Measurements from ENCODE around the gene PDXDC1.
"Not testable (repeated sequence)": the region's sequence is repeated elsewhere in the genome, so short reads cannot be mapped to it uniquely, and the experiment has no call there.

PDXDC1 gene

DNA sequence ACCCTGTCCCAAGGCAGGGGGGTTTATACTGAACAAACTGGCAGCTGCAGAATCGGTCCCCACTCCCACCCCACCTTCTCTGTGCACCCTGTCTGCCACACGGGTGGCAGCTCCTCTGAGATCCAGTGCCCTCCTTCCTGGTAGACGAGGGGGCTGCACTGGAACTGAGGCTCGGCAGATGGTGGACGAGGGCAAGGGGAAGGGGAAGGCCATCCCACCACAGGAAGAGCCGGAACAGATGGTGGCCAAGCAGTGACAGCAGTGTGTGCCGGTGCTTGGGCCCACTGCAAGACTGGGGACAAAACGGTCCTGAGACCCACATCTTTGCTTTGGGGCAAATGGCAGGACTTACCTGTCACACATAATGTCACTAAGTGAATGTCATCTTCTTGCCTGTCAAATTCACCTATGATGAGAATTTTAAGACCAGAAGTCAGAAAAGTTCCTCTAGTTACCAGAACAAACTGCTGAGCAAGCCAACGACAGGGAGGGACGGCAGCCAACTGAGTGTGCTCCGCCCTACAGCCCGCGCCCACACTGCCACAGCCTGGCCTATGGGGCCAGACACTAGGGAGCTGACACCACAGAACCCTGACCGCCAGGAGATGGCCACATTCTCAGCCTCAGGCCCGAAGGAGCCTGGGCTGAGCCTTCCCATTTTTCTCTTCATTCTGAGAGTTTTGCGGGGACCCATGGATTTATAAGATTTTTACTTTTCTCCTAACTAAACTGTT, 66.6 kb downstream of the PDXDC1 start:
- peaks cover 37 to 69% (median 64%) of the 10 kb centered on the region in 3 donors for H3K36me3 ChIP-seq
- peak overlapping the region; percentile 47 to 56 for H3K27ac ChIP-seq
- H3K9me3 ChIP-seq: no peaks in the 10 kb centered on the region
- intact Hi-C loops (cut with DNase I; ENCODE audit: low total_unique reads): no loop called here
- DNase-seq: peak; percentile 87 to 92
- H3K4me3 ChIP-seq: no peak overlapping the region
- TF ChIP-seq, protein P1, sequence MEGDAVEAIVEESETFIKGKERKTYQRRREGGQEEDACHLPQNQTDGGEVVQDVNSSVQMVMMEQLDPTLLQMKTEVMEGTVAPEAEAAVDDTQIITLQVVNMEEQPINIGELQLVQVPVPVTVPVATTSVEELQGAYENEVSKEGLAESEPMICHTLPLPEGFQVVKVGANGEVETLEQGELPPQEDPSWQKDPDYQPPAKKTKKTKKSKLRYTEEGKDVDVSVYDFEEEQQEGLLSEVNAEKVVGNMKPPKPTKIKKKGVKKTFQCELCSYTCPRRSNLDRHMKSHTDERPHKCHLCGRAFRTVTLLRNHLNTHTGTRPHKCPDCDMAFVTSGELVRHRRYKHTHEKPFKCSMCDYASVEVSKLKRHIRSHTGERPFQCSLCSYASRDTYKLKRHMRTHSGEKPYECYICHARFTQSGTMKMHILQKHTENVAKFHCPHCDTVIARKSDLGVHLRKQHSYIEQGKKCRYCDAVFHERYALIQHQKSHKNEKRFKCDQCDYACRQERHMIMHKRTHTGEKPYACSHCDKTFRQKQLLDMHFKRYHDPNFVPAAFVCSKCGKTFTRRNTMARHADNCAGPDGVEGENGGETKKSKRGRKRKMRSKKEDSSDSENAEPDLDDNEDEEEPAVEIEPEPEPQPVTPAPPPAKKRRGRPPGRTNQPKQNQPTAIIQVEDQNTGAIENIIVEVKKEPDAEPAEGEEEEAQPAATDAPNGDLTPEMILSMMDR (IDR thresholded peaks at IDR 0.05): peak; percentile 29 to 32
- H3K27me3 ChIP-seq: no peaks in the 10 kb centered on the region
- peaks cover 0 to 13% (median 6%) of the 10 kb centered on the region in 4 donors for H3K4me1 ChIP-seq

DNA sequence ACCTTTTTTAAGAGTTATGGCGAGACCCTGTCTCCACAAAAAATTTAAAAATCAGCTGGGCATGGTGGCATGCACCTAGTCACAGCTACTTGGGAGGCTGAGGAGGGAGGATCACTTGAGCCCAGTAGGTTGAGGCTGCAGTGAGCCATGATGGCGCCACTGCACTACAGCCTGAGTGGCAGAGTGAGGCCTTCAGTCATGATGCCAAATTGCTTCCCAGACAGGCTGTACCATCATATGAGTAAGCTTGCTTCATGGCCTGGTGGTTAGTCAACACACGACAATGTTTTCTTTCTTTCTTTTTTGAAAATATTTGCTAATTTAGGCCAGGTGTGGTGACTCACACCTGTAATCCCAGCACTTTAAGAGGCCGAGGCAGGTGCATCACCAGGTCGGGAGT, 68.5 kb downstream of the PDXDC1 start:
- DNase-seq: no peak
- Histone ChIP-seq H3K4me1 (peaks cover 0 to 13% (median 6%) of the 10 kb centered on the region in 4 donors), H3K27ac (no peak overlapping the region), H3K27me3 (no peaks in the 10 kb centered on the region), H3K9me3 (no peaks in the 10 kb centered on the region), H3K4me3 (no peak overlapping the region), H3K36me3 (peaks cover 18 to 64% (median 51%) of the 10 kb centered on the region in 3 donors)
- intact Hi-C loops (cut with DNase I; ENCODE audit: low total_unique reads): no loop called here
- TF ChIP-seq, protein P1 (IDR thresholded peaks at IDR 0.05): no peak

DNA sequence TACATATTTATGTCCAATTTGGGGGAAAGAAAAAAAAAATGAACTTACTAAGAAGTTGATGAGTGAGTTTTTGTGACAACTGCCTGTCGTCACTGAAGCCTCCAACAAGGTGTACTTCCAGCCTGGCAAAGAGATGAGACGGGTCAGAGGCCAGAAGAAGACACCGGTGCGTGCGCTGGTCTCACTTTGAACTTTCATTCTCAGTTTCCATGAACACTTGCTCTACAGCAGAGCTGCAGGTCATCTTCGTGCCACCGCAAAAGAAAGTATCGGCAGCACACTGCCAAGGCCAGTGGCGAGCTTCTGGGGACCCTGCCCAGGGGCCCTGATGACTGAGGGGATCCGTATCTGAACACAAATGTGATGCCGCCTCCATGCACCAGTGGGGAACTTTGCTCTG, 69.5 kb downstream of the PDXDC1 start:
- H3K4me1 ChIP-seq: peaks cover 0 to 13% (median 6%) of the 10 kb centered on the region in 4 donors
- H3K27ac ChIP-seq: no peak overlapping the region
- no peaks in the 10 kb centered on the region for H3K27me3 ChIP-seq
- intact Hi-C loops (cut with DNase I; ENCODE audit: low total_unique reads): no loop called here
- no peak overlapping the region for H3K4me3 ChIP-seq
- no peak for DNase-seq
- H3K9me3 ChIP-seq: no peaks in the 10 kb centered on the region
- H3K36me3 ChIP-seq: peaks cover 12 to 55% (median 42%) of the 10 kb centered on the region in 3 donors
- TF ChIP-seq, protein P1 (IDR thresholded peaks at IDR 0.05): no peak

DNA sequence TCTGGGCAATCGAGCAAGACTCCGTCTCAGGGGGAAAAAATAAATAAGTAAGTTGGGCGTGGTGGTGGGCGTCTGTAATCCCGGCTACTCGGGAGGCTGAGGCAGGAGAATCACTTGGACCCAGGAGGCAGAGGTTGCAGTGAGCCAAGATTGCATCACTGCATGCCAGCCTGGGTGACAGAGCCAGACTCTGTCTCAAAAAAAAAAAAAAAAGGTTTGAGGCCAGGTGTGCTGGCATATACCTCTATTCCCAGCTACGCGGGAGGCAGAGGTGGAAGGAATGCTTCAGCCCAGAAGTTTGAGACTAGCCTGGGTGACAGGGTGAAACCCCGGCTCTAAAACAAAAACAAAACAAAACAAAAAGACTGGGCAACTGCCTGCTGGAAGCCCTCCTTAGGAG, 70.4 kb downstream of the PDXDC1 start:
- H3K4me3 ChIP-seq; H3K27me3 ChIP-seq; DNase-seq; intact Hi-C loops (cut with DNase I; ENCODE audit: low total_unique reads); H3K27ac ChIP-seq; H3K9me3 ChIP-seq: not testable (repeated sequence)
- peaks cover 4 to 45% (median 32%) of the 10 kb centered on the region in 3 donors for H3K36me3 ChIP-seq
- H3K4me1 ChIP-seq: peaks cover 0 to 13% (median 6%) of the 10 kb centered on the region in 4 donors

DNA sequence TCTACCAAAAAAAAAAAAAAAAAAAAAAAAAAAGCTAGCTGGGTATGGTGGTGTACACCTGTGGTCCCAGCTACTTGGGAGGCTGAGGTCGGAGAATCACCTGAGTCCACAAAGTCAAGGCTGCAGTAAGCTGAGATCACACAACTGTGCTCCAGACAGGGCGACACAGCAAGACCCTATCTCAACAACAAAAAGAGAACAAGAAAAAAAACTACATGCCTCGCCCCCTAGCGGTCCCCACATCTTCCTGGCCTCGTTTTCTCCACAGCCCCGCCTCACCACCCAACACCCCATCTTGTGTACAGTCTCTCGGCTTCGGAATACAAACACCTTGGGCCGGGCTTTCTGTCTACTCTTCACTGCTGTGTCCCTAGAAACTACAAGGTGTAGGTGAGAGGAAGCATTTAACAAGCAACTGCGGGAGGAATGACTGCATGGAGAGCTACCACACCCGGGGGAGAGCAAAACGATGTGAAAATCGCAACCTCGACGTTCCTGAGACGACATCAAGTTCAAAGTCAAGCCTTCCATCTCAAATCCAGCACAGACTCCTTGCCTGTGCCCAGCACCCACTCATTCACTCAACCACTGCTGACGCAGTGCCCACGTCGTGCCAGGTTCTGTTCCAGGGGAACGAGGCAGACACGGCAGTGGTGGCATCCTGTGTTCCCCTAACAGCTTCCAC, 72.0 kb downstream of the PDXDC1 start:
- Histone ChIP-seq H3K27me3 (no peaks in the 10 kb centered on the region), H3K36me3 (peaks cover 0 to 33% (median 20%) of the 10 kb centered on the region in 3 donors), H3K4me1 (peaks cover 0 to 5% (median 2%) of the 10 kb centered on the region in 4 donors), H3K27ac (no peak overlapping the region), H3K4me3 (no peak overlapping the region), H3K9me3 (no peaks in the 10 kb centered on the region)
- intact Hi-C loops (cut with DNase I; ENCODE audit: low total_unique reads): no loop called here
- TF ChIP-seq, protein P1 (IDR thresholded peaks at IDR 0.05): no peak
- DNase-seq: no peak

DNA sequence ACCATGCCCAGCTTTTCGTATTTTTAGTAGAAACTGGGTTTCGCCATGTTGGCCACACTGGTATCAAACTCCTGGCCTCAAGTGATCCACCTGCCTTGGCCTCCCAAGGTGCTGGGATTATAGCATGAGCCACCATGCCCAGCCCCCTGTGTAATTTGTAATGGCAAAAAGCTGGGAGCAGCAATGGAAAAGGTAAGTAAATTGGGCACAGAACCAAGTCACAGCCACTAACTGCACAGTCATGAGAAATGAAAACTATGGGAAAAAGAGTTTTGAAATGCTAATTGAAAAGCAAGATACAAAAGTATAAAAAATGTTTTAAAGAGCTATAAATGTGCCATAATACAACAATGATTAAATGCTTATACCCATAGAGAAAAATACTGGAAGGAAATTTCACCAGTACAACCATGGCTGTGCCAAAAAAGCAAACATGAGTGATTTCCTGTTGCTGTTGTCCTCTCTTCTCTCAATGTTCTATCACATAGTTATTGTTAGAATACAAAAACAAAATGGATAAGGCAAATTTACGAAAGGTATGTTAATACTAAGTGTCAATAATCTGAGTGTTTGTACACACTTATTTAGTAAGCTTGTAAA, 74.9 kb downstream of the PDXDC1 start:
- Histone ChIP-seq H3K4me3 (no peak overlapping the region), H3K9me3 (no peaks in the 10 kb centered on the region), H3K36me3 (peaks cover 0 to 20% (median 16%) of the 10 kb centered on the region in 3 donors), H3K4me1 (peaks cover 0 to 17% (median 3%) of the 10 kb centered on the region in 4 donors), H3K27ac (no peak overlapping the region), H3K27me3 (no peaks in the 10 kb centered on the region)
- TF ChIP-seq, protein P1 (IDR thresholded peaks at IDR 0.05): no peak
- intact Hi-C loops (cut with DNase I; ENCODE audit: low total_unique reads): no loop called here
- no peak for DNase-seq

DNA sequence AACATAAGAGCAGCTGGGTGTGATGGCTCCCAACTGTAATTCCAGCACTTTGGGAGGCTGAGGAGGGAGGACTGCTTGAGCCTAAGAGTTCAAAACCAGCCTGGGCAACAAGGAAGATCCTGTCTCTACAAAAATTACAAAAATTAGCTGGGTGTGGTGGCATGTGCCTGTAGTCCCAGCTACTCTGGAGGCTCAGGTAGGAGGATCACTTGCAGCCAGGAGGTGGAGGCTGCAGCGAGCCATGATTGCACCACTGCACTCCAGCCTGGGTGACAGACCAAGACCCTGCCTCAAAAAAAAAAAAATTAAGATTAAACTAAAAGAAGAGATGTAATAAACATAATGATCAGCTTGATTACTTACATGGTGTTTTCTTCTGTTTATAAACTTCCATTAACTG, 75.6 kb downstream of the PDXDC1 start:
- H3K9me3 ChIP-seq; intact Hi-C loops (cut with DNase I; ENCODE audit: low total_unique reads); H3K27me3 ChIP-seq; H3K27ac ChIP-seq; DNase-seq; H3K4me3 ChIP-seq: not testable (repeated sequence)
- H3K4me1 ChIP-seq: peaks cover 0 to 21% (median 5%) of the 10 kb centered on the region in 4 donors
- peaks cover 0 to 19% (median 16%) of the 10 kb centered on the region in 3 donors for H3K36me3 ChIP-seq
